D721Med (cell line): ENCODE measurements around the gene DOCK2.
"Not testable (repeated sequence)": the region's sequence is repeated elsewhere in the genome, so short reads cannot be mapped to it uniquely, and the experiment has no call there.

Experiments
- DNase-seq: peaks from one replicate; pipeline ENCODE4 v3.0.0; 2011; ENCODE audit warnings: low spot score; ENCODE audit not compliant: insufficient read length
- FAIRE-seq: peaks from 2 replicates; lab custom pipeline; 2011; peaks lifted over from hg19 to GRCh38; lab: Jason Lieb, UNC
- TF ChIP-seq, protein P1 (sequence below): IDR thresholded peaks from 2 replicates; pipeline ENCODE4 v1.5.1; 2012; ENCODE audit warnings: mild to moderate bottlenecking, control low read depth; ENCODE audit not compliant: insufficient read depth; ENCODE audit errors: missing control alignments

DOCK2 gene

DNA sequence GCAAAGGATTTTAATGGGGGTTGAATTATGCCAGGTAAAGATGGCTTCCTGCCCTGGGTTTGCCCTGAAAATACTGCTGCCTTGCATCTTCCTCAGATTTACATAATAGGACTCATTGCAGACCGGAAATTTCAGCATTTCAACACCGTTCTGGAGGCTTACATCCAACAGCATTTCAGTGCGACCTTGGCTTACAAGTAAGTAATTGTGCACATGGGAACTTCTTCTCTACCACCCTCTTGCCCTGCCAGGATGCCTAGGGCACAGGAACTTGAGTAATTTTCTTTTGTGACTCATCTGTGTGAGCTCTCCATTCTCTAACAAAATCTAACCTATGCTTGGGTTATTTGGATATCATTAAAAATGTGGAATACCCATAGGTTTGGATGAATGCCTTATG, 80.2 kb downstream of the DOCK2 start:
- DNase-seq (no peak), FAIRE-seq (no peak)
- TF ChIP-seq, protein P1, sequence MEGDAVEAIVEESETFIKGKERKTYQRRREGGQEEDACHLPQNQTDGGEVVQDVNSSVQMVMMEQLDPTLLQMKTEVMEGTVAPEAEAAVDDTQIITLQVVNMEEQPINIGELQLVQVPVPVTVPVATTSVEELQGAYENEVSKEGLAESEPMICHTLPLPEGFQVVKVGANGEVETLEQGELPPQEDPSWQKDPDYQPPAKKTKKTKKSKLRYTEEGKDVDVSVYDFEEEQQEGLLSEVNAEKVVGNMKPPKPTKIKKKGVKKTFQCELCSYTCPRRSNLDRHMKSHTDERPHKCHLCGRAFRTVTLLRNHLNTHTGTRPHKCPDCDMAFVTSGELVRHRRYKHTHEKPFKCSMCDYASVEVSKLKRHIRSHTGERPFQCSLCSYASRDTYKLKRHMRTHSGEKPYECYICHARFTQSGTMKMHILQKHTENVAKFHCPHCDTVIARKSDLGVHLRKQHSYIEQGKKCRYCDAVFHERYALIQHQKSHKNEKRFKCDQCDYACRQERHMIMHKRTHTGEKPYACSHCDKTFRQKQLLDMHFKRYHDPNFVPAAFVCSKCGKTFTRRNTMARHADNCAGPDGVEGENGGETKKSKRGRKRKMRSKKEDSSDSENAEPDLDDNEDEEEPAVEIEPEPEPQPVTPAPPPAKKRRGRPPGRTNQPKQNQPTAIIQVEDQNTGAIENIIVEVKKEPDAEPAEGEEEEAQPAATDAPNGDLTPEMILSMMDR: no peak

DNA sequence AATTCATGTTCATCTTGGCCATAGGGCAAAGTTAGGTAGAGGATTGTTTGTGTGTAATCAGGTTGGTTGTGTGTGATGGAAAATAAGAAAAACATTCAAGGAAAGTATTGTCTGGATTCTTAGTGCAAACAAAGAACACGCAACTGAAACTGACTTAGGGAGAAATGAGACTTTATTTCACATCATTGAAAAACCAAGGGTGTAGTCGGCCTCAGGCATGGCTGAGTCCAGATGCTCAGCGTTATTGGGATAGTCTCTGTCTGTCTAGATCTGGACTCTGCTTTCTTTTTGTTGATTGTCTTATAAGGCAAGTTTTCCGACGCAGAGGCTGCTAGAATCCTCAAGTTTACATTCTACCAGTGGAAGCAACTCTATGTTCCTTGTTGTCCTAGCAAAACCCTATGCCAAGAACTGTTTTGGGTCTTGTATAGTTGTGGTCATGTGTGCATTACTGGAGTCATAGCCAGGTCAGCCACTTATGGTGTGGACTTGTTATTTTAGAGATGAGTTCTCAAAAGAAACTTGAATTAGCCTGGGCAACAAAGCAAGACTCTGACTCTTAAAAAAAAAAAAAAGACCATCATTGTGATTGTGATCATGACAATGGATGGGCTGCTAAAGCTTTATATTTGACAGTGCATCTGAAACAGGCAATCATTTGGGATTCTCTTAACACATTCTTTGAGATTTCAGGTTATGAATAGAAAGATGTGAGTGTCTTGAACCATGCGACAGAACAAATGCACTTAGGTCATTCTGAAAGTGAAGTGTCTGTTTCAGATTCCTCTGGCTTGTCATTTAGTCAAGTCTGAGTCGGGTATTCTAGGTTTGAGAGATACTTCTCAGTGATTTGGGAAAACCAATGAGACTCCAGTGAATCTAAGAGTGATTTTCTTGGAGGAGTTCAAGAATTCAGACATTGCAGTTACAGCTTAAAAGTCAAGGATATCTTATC, 82.6 kb downstream of the DOCK2 start:
- TF ChIP-seq, protein P1: no peak
- no peak for FAIRE-seq

GRCh38 chr5:169721771-169722170, 84.7 kb downstream of the DOCK2 start:
- DNase-seq: no peak
- TF ChIP-seq, protein P1: no peak
- FAIRE-seq: no peak

More for the DNA sequence above, 82.6 kb downstream of the DOCK2 start:
- DNase-seq: no peak

DNA sequence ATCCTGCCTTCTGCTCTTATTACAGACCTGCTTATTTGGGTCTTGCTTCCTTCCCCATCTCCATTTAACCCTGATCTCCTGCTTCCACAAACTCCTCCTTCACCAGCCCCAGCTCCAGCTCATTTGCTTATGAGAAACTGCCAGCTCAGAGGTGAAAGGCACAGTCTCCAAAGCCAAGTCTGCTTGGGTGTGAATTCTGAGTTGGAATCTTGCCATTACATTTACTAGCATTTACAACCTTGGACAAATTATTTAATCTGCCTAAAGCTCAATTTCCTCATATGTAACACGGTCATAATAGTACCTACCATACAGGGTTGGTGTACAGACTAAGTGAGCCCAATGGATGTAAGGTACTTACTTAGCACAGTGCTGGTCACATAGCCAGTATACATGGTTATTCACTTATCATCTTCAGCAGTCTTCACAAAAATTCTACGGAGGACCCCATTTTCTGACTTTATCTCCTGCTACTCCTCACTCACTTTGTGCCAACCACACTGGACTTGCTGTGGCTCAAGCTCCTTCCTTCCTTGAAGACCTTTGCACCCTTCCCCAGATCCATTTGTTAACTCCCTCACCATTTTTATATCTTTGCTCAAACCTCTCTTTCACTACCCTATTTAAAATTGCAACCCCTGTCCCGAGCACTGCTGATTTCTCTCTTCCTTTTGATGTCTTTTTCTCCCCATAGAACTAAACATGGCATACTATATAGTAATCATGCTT, 86.2 kb downstream of the DOCK2 start:
- FAIRE-seq (no peak), DNase-seq (no peak)
- TF ChIP-seq, protein P1: no peak

DNA sequence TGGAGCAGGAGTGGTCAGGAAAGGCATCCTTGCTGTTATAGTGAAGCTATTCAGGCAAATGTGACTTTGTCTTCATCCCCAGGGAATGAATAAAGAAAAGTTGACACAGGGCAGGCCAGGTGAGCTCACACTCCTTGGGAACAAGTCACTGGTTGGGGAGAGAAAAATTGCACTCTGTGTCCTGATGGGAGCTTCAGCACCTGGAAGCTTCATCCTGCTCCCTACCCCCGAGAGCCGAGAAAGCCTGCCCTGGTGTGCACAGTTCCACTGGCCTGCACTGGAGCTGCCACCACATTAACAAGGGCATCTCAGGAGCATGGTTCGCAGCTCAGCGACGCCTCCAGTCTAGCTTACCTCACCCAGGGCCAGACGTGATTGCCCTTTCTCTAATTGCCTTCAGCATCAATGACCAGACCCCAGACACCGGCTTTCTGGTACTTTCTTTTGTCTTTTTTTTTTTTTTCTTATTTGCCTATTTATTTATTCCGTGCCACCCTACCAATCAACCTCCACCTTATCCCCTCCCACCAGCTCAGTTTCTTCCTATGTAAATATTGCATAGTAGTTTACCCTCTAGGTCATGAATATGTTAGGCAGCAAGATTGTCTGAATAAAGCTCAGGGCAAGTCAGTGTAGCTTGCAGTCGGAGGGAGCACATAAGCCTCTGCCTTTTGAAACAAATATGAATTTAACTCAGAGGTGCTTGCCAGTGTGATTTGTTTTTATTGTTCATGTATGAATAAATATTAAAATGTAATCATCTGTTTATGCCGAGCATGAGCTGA, 87.4 kb downstream of the DOCK2 start:
- DNase-seq: no peak
- FAIRE-seq: no peak
- TF ChIP-seq, protein P1: no peak

DNA sequence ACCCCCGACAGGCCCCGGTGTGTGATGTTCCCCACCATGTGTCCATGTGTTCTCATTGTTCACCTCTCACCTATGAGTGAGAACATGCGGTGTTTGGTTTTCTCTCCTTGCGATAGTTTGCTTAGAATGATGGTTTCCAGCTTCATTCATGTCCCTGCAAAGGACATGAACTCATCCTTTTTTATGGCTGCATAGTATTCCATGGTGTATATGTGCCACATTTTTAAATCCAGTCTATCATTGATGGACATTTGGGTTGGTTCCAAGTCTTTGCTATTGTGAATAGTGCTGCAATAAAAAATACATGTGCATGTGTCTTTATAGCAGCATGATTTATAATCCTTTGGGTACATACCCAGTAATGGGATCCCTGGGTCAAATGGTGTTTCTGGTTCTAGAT, 88.6 kb downstream of the DOCK2 start:
- not testable (repeated sequence) for FAIRE-seq, DNase-seq

DNA sequence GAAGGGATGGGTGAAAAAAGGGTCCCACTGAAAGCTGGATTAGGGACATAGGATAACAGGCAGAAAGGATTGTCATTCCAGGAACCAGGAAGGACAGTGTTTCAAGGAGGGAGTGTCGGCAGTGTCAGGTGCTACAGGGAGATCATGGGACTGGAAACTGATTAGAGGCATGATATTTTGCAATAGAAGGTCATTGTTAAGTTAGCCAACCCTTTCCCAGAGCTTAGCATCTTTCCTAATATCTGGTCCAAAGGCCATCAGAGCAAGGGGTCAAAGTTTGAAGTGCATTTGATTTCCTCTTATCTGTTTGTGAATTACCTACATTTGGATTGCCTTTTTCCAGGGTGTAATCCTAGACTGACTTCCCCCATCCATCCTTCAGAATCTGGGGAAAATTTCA, 91.3 kb downstream of the DOCK2 start:
- TF ChIP-seq, protein P1: no peak
- DNase-seq: no peak
- FAIRE-seq: no peak
